GM19397 (cell line): ENCODE results near the gene SLC6A20.
"Not testable (repeated sequence)": the region's sequence is repeated elsewhere in the genome, so short reads cannot be mapped to it uniquely, and the experiment has no call there.

Experiments
- ATAC-seq: cut with Tn5 transposase; IDR thresholded peaks from one replicate; pipeline ENCODE4 v1.9.1; 2021; ENCODE audit warnings: mild to moderate bottlenecking, moderate library complexity; ENCODE audit not compliant: unreplicated experiment

The SLC6A20 gene

GRCh38 chr3:45761831-45762230, 34.5 kb downstream of the SLC6A20 start:
- ATAC-seq: no peak

- ATAC-seq: no peak
Observed at GRCh38 chr3:45760878-45761711, 35.2 kb downstream of the SLC6A20 start.

GRCh38 chr3:45759851-45760250, 36.5 kb downstream of the SLC6A20 start:
- no peak for ATAC-seq

DNA sequence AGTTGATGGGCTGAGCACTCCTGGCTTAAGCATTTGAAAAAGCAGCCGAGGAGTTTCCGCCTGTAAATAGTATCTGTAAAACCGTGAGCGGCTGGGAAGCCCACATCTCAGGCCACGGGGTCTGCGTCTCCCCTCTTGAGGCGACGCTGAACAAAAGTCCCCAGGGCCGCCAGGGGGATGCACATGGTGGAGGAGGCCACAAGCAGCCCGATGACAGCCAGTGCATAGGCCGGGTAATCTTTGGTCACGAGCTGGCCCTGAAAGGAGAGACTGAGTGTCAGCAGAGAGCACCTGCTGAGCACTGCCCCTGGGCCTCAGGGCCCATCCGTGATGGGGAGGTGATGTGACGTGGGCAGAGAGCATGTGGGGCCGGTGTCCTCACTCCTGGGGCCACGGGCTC, 37.5 kb downstream of the SLC6A20 start:
- no peak for ATAC-seq

GRCh38 chr3:45757141-45757540, 39.2 kb downstream of the SLC6A20 start:
- ATAC-seq: not testable (repeated sequence)

- ATAC-seq: no peak
Observed at GRCh38 chr3:45756055-45756454, 40.3 kb downstream of the SLC6A20 start.

GRCh38 chr3:45754461-45754860, 41.9 kb downstream of the SLC6A20 start:
- ATAC-seq: no peak

GRCh38 chr3:45753095-45753494, 43.2 kb downstream of the SLC6A20 start:
- ATAC-seq: no peak

GRCh38 chr3:45751537-45752242, 44.6 kb downstream of the SLC6A20 start:
- ATAC-seq: no peak

DNA sequence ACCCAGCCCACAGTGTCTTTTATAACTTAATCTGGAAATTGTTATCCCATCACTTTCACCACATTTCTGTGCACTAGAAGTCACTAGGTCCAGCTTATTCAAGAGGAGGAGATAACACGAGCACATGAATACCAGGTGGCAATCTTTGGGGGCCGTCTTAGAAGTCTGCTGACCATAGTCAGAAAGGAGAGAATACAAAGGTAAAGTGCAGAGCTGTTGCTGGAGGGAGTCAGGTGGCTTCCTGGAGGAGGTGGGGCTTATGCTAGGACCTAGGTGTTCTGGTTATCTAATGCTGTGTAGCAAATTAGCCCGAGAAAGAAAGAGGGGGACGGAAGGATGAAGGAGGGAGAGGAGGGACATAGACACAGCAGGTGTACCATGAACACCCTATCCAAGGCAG, 46.5 kb downstream of the SLC6A20 start:
- no peak for ATAC-seq

- not testable (repeated sequence) for ATAC-seq
Observed at GRCh38 chr3:45749036-45749600, 47.2 kb downstream of the SLC6A20 start.

DNA sequence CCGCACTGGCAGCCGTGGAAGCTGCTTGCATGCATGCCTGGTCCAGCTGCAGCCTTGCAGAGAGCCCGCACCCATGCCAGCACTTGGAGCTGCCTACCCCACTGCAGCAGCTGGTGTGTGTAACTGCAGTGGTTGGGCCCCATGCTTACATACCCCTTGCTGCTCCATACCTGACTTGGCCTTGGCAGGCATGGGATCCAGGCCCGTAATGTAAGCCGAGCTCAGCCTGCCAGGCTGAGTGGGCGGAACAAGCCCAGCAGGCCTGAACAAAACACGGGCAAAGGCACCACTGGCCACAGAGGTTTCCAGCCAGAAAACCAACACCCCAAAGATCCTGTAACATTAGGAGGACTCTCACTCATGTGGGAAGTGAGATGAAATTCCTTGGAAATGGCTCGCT, 48.3 kb downstream of the SLC6A20 start:
- ATAC-seq: no peak

GRCh38 chr3:45746777-45747622, 49.3 kb downstream of the SLC6A20 start:
- no peak for ATAC-seq

DNA sequence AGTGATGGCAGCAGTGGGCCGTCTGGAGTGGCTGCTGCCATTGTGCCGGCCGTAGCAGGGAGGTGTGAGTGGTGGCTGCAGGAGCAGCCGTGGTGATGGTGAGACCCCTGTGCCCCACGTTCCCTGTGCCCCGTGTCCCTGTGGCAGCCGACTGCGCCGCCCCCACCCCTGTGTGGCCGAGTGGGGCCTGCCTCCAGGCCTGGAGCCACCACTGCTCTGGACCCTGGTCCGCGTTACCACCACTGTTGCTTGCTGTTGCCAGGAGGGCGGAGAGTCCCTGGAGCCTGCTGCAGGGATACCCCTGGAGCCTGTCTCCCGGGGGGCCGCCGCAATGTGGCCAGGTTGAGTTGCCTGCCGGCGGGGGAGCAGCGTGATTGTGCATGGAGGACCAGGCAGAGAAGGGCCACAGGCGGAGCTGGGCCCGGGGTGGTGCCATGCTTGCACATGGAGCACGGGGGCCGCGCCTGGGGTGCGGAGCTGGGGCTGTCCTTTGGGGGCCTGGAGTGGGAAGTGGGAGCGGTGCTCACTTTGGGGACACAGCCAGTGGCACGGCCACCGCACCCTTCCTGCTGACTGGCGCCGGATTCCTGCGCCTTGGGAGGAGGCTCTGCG, 50.1 kb downstream of the SLC6A20 start:
- ATAC-seq: no peak

GRCh38 chr3:45742461-45743089, 53.8 kb downstream of the SLC6A20 start:
- no peak for ATAC-seq

DNA sequence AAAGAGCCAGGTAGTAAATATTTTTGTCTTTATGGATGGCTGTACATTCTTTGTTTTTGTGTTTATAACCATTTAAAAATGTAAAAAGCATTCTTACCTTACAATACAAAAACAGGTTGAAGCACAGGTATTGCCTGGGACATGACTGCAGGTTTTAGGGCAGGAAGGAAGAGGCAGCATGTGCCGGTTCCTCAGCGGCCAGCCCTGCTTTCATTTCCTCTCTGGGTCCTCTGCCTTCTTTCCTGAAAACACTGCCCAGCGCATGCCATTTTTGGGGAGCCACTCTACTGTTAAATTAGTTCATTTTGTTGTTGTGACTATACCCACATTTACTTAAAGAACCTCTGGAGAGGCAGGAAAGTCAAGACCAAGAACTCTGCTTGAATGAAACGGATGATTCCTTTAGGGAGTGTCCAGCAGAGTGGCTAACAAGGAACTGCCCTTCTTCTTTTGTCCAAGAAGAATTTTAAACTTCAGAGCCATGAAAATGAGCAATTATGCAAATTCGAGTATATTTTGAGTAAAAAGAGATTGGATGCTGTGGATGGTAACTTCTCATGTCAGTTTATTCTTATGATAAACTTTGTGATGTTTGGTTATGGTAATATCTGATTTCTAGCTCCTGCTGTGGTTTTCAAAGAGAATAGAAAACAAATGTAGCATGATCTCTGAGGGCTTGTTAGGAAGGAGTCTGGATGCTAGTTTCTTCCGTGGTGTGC, 54.4 kb downstream of the SLC6A20 start:
- ATAC-seq: no peak

GRCh38 chr3:45741247-45741646, 55.1 kb downstream of the SLC6A20 start:
- ATAC-seq: no peak

DNA sequence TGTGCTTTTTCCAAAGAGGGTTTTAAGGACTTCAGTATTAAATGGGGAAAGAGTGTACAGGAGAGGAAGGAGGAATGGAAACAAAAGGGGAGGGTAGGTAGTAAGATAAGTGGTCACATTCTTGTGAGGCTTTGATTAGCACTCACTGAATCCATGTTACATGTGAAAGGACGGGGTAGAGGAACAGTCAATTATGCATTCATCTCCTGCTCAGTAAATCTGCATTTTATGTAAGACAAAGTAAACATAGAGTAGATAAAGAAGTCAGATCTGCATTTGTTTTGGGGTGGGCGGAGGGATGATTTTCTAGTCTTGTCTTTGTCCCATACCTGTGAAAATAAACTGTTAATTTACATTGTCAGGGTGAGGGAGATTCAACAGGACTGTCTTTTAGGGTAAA, 56.3 kb downstream of the SLC6A20 start:
- ATAC-seq: no peak

DNA sequence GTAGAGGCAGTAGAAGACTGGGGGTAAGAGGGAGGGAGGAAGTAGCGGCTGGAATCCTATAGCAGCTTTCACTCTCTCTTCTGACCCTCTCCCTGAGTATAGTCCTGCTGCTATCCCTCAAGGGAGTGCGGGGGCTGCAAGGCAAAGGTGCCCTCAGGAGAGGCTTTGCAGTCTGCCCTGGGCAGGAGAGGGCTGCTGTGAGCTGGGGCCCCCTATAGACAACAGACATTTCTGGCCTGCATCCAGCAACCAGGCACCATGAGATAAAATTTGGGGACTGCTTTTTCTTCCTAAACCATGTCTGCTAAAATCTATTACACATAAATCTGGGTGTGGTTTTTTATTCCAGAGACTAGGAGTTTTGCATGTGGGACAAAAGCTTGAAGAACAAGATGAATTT, 59.1 kb downstream of the SLC6A20 start:
- ATAC-seq: no peak

GRCh38 chr3:45736707-45737106, 59.6 kb downstream of the SLC6A20 start:
- ATAC-seq: no peak
